Astrocyte (in vitro differentiated cells and primary cell): ENCODE data around the gene CHN2.

Source experiments
- CTCF ChIP-seq: IDR thresholded peaks from 2 replicates; pipeline ENCODE4 v1.5.1; 2011; ENCODE audit warnings: low read depth, mild to moderate bottlenecking, inconsistent platforms, low read length, moderate library complexity; ENCODE audit not compliant: insufficient read depth
- EZH2 ChIP-seq: IDR thresholded peaks from 2 replicates; pipeline ENCODE4 v1.6.1; 2012; ENCODE audit warnings: mild to moderate bottlenecking, low read length, inconsistent platforms; ENCODE audit not compliant: insufficient read depth

- no peak for TF ChIP-seq CTCF
- no peak for TF ChIP-seq EZH2
These were observed 77.5 kb downstream of the CHN2 start for GRCh38 chr7:29272057-29272456.
